ENCODE measurements around the gene RNF38.

Gene RNF38

DNA sequence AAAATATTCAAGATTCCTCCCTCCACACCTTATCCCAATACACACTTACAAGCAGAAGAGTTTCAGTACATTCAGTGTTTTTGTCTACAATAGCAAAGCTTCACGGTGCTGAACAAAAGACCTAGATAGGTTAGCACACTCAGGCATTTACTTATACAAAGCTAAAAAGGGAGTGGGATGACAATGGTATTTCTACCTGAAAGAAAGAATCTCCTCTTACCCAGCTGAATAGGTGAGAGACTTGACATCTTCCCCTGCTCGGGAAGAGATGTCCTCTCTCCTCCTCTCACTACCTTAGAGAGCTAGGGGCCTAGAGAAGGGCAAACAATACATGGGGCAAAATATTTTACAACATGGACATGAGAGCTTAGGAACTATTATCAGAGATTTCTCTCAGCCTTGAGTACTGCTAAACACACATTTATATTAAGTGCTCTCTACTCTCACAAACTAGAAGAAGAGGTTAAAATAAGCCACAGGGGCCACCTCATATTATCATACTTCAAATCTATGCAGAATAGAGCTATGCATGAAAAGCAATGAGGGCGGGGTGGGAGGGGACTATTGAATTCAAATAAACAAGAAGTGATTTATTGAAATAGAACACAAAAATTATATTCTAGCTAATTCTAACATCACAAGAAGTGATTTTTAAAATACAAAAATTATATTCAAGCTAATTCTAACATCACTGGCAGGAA, 38.6 kb upstream of the RNF38 start:
- H3K27ac ChIP-seq, result no peak overlapping the region
- TF ChIP-seq, protein P1, sequence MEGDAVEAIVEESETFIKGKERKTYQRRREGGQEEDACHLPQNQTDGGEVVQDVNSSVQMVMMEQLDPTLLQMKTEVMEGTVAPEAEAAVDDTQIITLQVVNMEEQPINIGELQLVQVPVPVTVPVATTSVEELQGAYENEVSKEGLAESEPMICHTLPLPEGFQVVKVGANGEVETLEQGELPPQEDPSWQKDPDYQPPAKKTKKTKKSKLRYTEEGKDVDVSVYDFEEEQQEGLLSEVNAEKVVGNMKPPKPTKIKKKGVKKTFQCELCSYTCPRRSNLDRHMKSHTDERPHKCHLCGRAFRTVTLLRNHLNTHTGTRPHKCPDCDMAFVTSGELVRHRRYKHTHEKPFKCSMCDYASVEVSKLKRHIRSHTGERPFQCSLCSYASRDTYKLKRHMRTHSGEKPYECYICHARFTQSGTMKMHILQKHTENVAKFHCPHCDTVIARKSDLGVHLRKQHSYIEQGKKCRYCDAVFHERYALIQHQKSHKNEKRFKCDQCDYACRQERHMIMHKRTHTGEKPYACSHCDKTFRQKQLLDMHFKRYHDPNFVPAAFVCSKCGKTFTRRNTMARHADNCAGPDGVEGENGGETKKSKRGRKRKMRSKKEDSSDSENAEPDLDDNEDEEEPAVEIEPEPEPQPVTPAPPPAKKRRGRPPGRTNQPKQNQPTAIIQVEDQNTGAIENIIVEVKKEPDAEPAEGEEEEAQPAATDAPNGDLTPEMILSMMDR (conservative IDR thresholded peaks at IDR 0.05), result no peak

GRCh38 chr9:36437790-36438189, 37.7 kb upstream of the RNF38 start:
- TF ChIP-seq, protein P1 (conservative IDR thresholded peaks at IDR 0.05), result no peak
- no peak overlapping the region for H3K27ac ChIP-seq

- no peak overlapping the region for H3K27ac ChIP-seq
- TF ChIP-seq, protein P1 (conservative IDR thresholded peaks at IDR 0.05), result no peak
Observed at GRCh38 chr9:36436909-36437308, 36.8 kb upstream of the RNF38 start.

DNA sequence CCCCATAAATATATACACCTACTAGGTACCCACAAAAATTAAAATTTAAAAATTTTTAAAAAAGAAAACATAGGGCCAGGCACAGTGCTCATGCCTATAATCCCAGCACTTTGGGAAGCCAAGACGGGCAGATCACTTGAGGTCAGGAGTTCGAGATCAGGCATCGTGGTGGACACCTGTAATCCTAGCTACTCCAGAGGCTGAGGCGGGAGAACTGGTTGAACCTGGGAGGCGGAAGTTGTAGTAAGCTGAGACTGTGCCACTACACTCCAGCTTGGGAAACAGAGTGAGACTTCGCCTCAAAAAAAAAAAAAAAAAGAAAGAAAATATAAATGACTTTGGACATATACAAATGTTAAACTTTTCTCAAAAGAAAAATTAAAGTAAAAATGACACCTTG, 33.3 kb upstream of the RNF38 start:
- TF ChIP-seq, protein P1 (conservative IDR thresholded peaks at IDR 0.05), result no peak
- H3K27ac ChIP-seq, result no peak overlapping the region

DNA sequence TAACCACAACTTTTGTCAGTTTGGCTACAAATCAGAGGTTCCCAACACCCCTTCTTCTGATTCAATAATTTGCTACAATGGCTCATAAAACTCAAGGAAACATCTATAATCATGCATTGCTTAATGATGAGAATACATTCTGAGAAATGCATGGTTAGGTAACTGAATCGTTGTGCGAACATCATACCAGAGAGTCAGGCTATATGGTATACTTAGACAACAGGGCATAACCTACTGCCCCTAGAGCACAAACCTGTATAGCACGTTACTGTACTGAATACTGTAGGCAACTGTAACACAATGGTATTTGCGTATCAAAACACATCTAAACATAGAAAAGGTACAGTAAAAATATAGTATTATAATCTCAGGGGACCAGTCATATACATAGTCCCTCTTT, 31.0 kb upstream of the RNF38 start:
- TF ChIP-seq, protein P1 (conservative IDR thresholded peaks at IDR 0.05), result no peak
- H3K27ac ChIP-seq, result no peak overlapping the region

- no peak overlapping the region for H3K27ac ChIP-seq
- TF ChIP-seq, protein P1 (conservative IDR thresholded peaks at IDR 0.05), result no peak
Observed at GRCh38 chr9:36426945-36427344, 26.9 kb upstream of the RNF38 start.

DNA sequence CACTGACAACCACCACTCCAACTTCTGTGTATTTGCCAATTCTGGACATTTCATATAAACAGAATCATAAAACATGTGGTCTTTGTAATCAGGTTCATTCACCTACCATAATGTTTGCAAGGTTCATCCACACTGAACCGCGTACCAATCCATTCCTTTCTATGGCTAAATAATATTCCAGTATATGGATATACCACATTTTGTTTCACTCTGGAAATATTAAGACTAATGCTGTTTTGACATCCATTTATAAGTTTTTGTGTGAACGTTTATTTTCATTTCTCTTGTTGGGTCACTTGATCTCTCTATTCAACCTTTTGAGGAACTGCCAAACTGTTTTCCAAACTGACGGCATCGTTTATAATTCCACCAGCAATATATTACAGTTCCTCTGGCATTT, 26.3 kb upstream of the RNF38 start:
- H3K27ac ChIP-seq, result no peak overlapping the region
- TF ChIP-seq, protein P1 (conservative IDR thresholded peaks at IDR 0.05), result no peak

Measured in VCaP (cell line).